HG03175 (cell line): ENCODE data around the gene BTBD7.

Experiments
- ATAC-seq: cut with Tn5 transposase; IDR thresholded peaks from one replicate; pipeline ENCODE4 v1.9.1; 2021; ENCODE audit warnings: mild to moderate bottlenecking, moderate library complexity; ENCODE audit not compliant: unreplicated experiment

BTBD7 gene

GRCh38 chr14:93206793-93207467 lies 125.9 kb downstream of the BTBD7 start, which contains the start of the genes GON7 and UBR7:
TSS of gene GON7 (minus strand) at chr14:93207065. CDS start at chr14:93207037, 28 bp downstream.
TSS of gene UBR7 (plus strand) at chr14:93207256. CDS start at chr14:93207292, 36 bp downstream.
- peak; percentile 81 for ATAC-seq

DNA sequence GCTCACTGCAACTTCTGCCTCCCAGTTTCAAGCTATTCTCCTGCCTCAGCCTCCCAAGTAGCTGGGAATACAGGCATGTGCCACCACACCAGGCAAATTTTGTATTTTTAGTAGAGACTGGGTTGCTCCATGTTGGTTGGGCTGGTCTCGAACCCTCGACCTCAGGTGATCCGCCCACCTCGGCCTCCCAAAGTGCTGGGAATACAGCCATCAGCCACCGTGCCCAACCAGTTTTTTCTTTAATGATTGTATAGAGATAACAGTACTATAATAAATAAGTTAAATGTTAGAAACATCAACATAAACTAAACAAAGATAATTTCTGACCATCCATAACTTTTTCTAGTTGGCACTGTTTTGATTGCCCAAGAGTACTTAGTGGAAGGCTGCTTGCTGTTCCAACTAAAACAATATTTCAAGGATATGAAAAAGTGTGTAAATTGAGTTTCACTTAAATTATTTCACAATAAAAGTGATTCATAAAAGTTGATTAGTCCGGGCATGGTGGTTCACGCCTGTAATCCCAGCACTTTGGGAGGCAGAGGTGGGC lies 131.6 kb downstream of the BTBD7 start:
- ATAC-seq = no peak

DNA sequence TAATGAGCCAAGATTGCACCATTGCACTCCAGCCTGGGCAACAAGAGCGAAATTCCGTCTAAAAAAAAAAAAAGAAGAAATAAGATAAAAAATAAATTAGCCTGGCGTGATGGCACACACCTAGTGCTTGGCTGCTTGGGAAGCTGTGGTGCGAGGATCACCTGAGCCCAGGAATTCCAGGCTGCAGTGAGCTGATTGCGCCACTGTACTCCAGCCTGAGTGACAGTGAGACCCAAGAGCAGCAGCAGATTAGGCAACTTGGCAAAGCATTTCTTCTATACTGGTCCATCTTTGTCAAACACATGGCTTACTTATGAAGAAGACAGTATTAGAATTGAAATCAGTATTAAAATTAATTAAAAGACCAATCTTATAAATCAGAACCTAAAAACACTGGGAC lies 132.3 kb downstream of the BTBD7 start:
- ATAC-seq = no peak

DNA sequence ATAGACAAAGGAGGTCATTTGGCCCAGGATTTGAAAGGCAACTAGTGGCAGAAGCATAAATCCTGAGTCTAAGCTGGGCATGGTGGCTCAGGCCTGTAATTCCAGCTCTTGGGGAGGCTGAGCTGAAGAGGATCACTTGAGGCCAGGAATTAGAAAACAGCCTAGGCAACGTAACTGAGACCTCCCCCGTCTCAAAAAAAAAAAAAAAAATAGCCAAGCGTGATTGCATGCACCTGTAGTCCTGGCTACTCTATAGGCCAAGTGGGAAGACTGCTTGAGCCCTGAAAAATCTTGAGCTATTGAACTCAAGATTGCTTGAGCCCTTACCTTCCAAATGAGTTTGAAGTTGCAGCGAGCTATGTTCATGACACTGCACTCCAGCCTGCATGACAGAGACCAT lies 133.8 kb downstream of the BTBD7 start:
- ATAC-seq = no peak

GRCh38 chr14:93195316-93195999 lies 137.4 kb downstream of the BTBD7 start:
- ATAC-seq = no peak
